ENCODE measurements around the gene PEA15.

PEA15 gene

DNA sequence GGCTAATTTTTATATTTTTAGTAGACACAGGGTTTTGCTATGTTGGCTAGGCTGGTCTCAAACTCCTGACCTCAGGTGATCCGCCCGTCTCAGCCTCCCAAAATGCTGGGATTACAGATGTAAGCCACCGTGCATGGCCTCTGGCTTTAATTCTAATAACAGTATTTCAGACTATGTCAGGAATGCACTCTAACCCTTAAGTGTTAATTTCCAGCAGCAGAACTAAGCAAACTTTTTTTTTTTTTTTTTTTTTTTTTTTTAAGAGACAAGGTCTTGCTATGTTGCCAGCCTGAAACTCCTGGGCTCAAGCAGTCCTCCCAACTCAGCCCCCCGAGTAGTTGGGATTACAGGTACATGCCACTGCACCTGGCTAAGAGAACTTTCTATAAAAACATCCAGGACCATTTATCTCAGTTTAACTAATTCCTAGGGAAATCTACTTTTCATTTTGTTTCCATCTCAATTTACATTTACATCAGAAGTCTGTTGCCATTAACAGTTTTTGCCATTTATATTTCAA is 50.7 kb downstream of the PEA15 start:
- Histone ChIP-seq H3K4me1 (peaks cover 6% of the 10 kb centered on the region), H3K79me2 (peaks cover 9% of the 10 kb centered on the region), H3K36me3 (ENCODE audit: control insufficient read depth, insufficient read depth, low read length) (no peaks in the 10 kb centered on the region), H3K27ac (no peak overlapping the region), H3K9me3 (ENCODE audit: control insufficient read depth, low read length) (no peaks in the 10 kb centered on the region), H2AFZ (no peak overlapping the region), H3K9ac (no peak overlapping the region), H3K27me3 (ENCODE audit: control insufficient read depth, insufficient read depth, low read length) (no peaks in the 10 kb centered on the region), H3K4me2 (ENCODE audit: low read length) (no peak overlapping the region), H3K4me3 (ENCODE audit: low read depth, low read length) (no peak overlapping the region)
- TF ChIP-seq, protein P1, sequence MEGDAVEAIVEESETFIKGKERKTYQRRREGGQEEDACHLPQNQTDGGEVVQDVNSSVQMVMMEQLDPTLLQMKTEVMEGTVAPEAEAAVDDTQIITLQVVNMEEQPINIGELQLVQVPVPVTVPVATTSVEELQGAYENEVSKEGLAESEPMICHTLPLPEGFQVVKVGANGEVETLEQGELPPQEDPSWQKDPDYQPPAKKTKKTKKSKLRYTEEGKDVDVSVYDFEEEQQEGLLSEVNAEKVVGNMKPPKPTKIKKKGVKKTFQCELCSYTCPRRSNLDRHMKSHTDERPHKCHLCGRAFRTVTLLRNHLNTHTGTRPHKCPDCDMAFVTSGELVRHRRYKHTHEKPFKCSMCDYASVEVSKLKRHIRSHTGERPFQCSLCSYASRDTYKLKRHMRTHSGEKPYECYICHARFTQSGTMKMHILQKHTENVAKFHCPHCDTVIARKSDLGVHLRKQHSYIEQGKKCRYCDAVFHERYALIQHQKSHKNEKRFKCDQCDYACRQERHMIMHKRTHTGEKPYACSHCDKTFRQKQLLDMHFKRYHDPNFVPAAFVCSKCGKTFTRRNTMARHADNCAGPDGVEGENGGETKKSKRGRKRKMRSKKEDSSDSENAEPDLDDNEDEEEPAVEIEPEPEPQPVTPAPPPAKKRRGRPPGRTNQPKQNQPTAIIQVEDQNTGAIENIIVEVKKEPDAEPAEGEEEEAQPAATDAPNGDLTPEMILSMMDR (IDR thresholded peaks at IDR 0.05): no peak

DNA sequence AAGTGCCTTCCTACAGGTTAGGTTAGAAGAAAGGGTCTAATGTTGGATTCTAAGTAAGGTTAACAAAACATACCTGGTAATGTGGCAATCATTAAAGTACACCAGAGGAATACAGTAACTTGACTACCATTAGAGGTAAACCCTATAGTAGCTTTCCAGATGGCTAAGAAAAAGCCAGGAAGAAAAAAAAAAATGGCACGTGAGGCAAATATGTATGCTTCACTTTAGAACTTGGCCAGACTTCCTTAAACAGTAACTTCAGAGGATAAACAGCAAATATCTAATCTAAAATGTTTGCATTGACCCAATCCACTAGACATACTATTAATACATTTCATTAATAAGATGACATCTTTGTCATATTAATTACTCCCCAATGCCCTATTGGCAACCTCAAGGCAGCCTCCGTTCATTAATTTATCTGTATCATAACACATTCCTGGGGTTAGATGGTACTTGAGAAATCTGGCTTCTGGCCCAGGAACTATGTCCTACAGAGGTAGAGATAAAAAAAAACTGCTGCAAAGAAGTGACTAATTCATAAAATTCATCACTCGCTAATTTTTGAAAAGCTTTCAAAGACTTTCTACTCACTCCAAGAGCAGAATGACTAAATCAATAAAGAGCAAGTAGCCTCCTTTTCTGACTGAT is 51.3 kb downstream of the PEA15 start:
- H3K4me3 ChIP-seq (ENCODE audit: low read depth, low read length): no peak overlapping the region
- peaks cover 12% of the 10 kb centered on the region for H3K79me2 ChIP-seq

DNA sequence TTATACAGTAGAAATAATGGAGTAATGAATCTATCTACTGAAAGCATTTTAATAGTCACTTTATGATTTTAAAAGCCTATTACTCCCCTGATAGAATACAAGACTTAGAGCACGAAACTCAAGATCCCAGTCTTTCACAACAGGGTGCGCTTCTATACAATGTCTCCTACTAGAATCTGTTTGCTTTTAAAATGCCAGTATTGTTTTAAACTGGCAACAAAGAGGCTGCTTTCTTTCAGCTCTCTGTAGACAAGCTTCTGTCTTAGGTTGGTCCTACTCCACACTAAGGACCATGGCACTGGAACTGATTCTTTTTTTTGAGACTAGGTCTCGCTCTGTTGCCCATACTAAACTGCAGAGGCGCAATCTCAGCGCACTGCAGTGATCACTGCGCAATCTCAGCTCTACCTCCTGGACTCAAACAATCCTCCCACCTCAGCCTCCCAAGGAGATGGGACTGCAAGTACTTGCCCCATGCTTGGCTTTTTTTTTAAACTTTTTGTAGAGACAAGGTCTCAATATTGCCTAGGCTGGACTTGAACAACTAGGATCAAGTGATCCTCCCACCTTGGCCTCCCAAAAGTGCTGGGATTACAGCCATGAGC is 52.3 kb downstream of the PEA15 start:
- Histone ChIP-seq H3K9me3 (ENCODE audit: control insufficient read depth, low read length) (no peaks in the 10 kb centered on the region), H3K27ac (no peak overlapping the region), H3K4me1 (peaks cover 6% of the 10 kb centered on the region), H3K36me3 (ENCODE audit: control insufficient read depth, insufficient read depth, low read length) (no peaks in the 10 kb centered on the region), H3K9ac (no peak overlapping the region), H3K79me2 (peaks cover 12% of the 10 kb centered on the region), H3K27me3 (ENCODE audit: control insufficient read depth, insufficient read depth, low read length) (no peaks in the 10 kb centered on the region), H3K4me2 (ENCODE audit: low read length) (no peak overlapping the region), H3K4me3 (ENCODE audit: low read depth, low read length) (no peak overlapping the region), H2AFZ (no peak overlapping the region)
- TF ChIP-seq, protein P1 (IDR thresholded peaks at IDR 0.05): no peak

More for the DNA sequence above, 51.3 kb downstream of the PEA15 start:
- peaks cover 6% of the 10 kb centered on the region for H3K4me1 ChIP-seq
- no peaks in the 10 kb centered on the region for H3K27me3 ChIP-seq (ENCODE audit: control insufficient read depth, insufficient read depth, low read length)
- H3K36me3 ChIP-seq (ENCODE audit: control insufficient read depth, insufficient read depth, low read length): no peaks in the 10 kb centered on the region
- TF ChIP-seq, protein P1 (IDR thresholded peaks at IDR 0.05): no peak
- H3K27ac ChIP-seq: no peak overlapping the region
- no peak overlapping the region for H3K4me2 ChIP-seq (ENCODE audit: low read length)
- no peak overlapping the region for H2AFZ ChIP-seq
- H3K9me3 ChIP-seq (ENCODE audit: control insufficient read depth, low read length): no peaks in the 10 kb centered on the region
- H3K9ac ChIP-seq: no peak overlapping the region

DNA sequence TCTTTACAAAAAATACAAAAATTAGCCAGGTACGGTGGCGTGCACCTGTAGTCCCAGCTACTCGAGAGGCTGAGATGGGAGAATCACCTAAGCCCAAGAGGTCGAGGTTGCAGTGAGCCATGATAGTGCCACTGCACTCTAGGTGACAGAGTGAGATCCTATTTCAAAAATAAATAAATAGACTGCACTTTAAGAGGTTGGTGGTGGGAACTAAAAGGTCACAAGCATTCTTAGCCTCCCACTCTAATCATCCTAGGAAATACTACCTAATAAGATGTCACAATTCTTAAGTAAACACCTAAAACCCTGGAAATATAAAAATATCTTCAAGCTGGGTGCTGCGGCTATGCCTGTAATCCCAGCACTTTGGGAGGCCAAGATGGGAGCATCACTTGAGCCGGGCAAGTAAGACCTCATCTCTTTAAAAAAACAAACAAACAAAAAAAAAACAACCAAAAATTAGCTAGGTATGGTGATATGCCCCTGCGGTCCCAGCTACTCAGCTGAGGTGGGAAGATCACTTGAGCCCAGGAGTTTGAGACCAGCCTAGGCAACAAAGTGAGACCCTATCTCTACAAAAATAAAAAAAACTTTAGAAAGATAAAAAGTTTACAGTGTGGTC is 53.1 kb downstream of the PEA15 start:
- H2AFZ ChIP-seq: no peak overlapping the region
- H3K9ac ChIP-seq: no peak overlapping the region
- H3K36me3 ChIP-seq (ENCODE audit: control insufficient read depth, insufficient read depth, low read length): no peaks in the 10 kb centered on the region
- H3K4me2 ChIP-seq (ENCODE audit: low read length): no peak overlapping the region
- H3K27me3 ChIP-seq (ENCODE audit: control insufficient read depth, insufficient read depth, low read length): no peaks in the 10 kb centered on the region
- H3K79me2 ChIP-seq: peaks cover 12% of the 10 kb centered on the region
- no peak overlapping the region for H3K27ac ChIP-seq
- H3K9me3 ChIP-seq (ENCODE audit: control insufficient read depth, low read length): no peaks in the 10 kb centered on the region
- H3K4me1 ChIP-seq: peaks cover 8% of the 10 kb centered on the region
- TF ChIP-seq, protein P1 (IDR thresholded peaks at IDR 0.05): no peak
- H3K4me3 ChIP-seq (ENCODE audit: low read depth, low read length): no peak overlapping the region

Data from parathyroid adenoma (tissue), 2 donors.